Hepatocyte (in vitro differentiated cells): ENCODE data around the gene CLIC4. TPM values are rescaled to one million over a fixed set of nuclear protein-coding genes. Genes with fewer than 3 reads are reported as not detected.
"Not testable (repeated sequence)": the region's sequence is repeated elsewhere in the genome, so short reads cannot be mapped to it uniquely, and the experiment has no call there.

Experiments
- DNase-seq: peaks from one replicate; pipeline ENCODE4 v3.0.0-alpha.2; 2016; ENCODE audit warnings: low spot score
- H2AFZ ChIP-seq: fragments of 200-600 bp; sonication (generic); 2 replicates; pipeline ENCODE4 v1.6.0; 2016; ENCODE audit warnings: antibody characterized with exemption, mild to moderate bottlenecking
- H3K27ac ChIP-seq: fragments of 200-600 bp; sonication (generic); 2 replicates; pipeline ENCODE4 v1.5.1; 2016; ENCODE audit warnings: mild to moderate bottlenecking
- H3K27me3 ChIP-seq: fragments of 200-600 bp; sonication (generic); 2 replicates; pipeline ENCODE4 v1.6.1; 2016
- H3K36me3 ChIP-seq: fragments of 200-600 bp; sonication (generic); replicated peaks from 2 replicates; pipeline ENCODE4 v1.5.1; 2016; ENCODE audit warnings: low read depth; ENCODE audit not compliant: insufficient read depth
- H3K4me1 ChIP-seq: fragments of 200-600 bp; sonication (generic); 2 replicates; pipeline ENCODE4 v1.5.1; 2016; ENCODE audit warnings: mild to moderate bottlenecking, moderate library complexity; ENCODE audit not compliant: insufficient read depth
- H3K4me2 ChIP-seq: fragments of 200-600 bp; sonication (generic); 2 replicates; pipeline ENCODE4 v1.6.0; 2016
- H3K4me3 ChIP-seq: fragments of 200-600 bp; sonication (generic); 2 replicates; pipeline ENCODE4 v1.5.1; 2016; ENCODE audit warnings: mild to moderate bottlenecking
- H3K79me2 ChIP-seq: fragments of 200-600 bp; sonication (generic); 2 replicates; pipeline ENCODE4 v1.6.0; 2017; ENCODE audit warnings: mild to moderate bottlenecking
- H3K9me2 ChIP-seq: fragments of 200-600 bp; sonication (generic); replicated peaks from 2 replicates; pipeline ENCODE4 v1.6.0; 2017; ENCODE audit warnings: mild to moderate bottlenecking; ENCODE audit not compliant: insufficient read depth
- H3K9me3 ChIP-seq: fragments of 200-600 bp; sonication (generic); 2 replicates; pipeline ENCODE4 v1.5.1; 2016; ENCODE audit warnings: low read depth, mild to moderate bottlenecking
- H4K20me1 ChIP-seq: fragments of 200-600 bp; sonication (generic); 2 replicates; pipeline ENCODE4 v1.6.0; 2016; ENCODE audit warnings: mild to moderate bottlenecking; ENCODE audit not compliant: insufficient read depth, poor library complexity, severe bottlenecking
- CTCF ChIP-seq: fragments of 200-600 bp; sonication (generic); IDR thresholded peaks from 2 replicates; pipeline ENCODE4 v1.5.1; 2016; ENCODE audit warnings: antibody characterized with exemption, mild to moderate bottlenecking; ENCODE audit not compliant: poor library complexity
- EZH2 ChIP-seq: fragments of 200-600 bp; sonication (generic); IDR thresholded peaks from 2 replicates; pipeline ENCODE4 v1.6.1; 2016; ENCODE audit warnings: antibody characterized with exemption, mild to moderate bottlenecking, borderline replicate concordance
- EZH2phosphoT487 ChIP-seq: fragments of 200-600 bp; sonication (generic); IDR thresholded peaks from one replicate; pipeline ENCODE4 v1.6.1; 2018; ENCODE audit warnings: antibody characterized with exemption, mild to moderate bottlenecking, low read depth, moderate library complexity; ENCODE audit not compliant: unreplicated experiment, severe bottlenecking
- WGBS: methylation state at CpG from one replicate; pipeline ENCODE4 v1.1.6; 2016; ENCODE audit warnings: low lambda C conversion rate; ENCODE audit errors: missing lambda C conversion rate; 5-methylcytosine and 5-hydroxymethylcytosine counted together
- polyA plus RNA-seq: library from polyadenylated mRNA; unstranded; fragments of >200 nt; fragmentation: Nextera tagmentation; extraction: Ambion mirVana; gene quantifications from 2 replicates; pipeline ENCODE4 v1.2.1, GENCODE V29; 2016
- total RNA-seq: library from RNA; depleted of rRNA; stranded (reverse); fragments of >200 nt; gene quantifications from 2 replicates; pipeline ENCODE4 v1.2.3, GENCODE V29; 2014

CLIC4 gene
- total and polyA plus RNA-seq, 2 experiments from 2014 or later = 146 to 259 TPM

- no peak for DNase-seq
- over 99% methylated on average over 5 of the region's 5 CpGs for whole genome bisulfite sequencing
- no peaks in the 10 kb centered on the region for H3K4me1 ChIP-seq
- H3K27me3 ChIP-seq = no peaks in the 10 kb centered on the region
- no peak overlapping the region for H3K4me3 ChIP-seq
- H3K27ac ChIP-seq = no peak overlapping the region
- no peaks in the 10 kb centered on the region for H3K9me2 ChIP-seq
- TF ChIP-seq EZH2phosphoT487 (no peak), CTCF (no peak), EZH2 (no peak)
- no peaks in the 10 kb centered on the region for H3K9me3 ChIP-seq
- H3K36me3 ChIP-seq = no peaks in the 10 kb centered on the region
- no peak overlapping the region for H2AFZ ChIP-seq
- peaks cover 79% of the 10 kb centered on the region for H3K79me2 ChIP-seq
- no peak overlapping the region for H3K4me2 ChIP-seq
- H4K20me1 ChIP-seq = peaks cover 46% of the 10 kb centered on the region
These were observed 50.0 kb downstream of the CLIC4 start for GRCh38 chr1:24795236-24795635.

GRCh38 chr1:24796524-24796923 is 51.3 kb downstream of the CLIC4 start:
- Histone ChIP-seq H3K9me3 (no peaks in the 10 kb centered on the region), H3K79me2 (peaks cover 71% of the 10 kb centered on the region), H4K20me1 (peaks cover 42% of the 10 kb centered on the region), H3K4me3 (no peak overlapping the region), H3K4me2 (no peak overlapping the region), H3K27ac (no peak overlapping the region), H3K36me3 (no peaks in the 10 kb centered on the region), H2AFZ (no peak overlapping the region), H3K4me1 (no peaks in the 10 kb centered on the region), H3K27me3 (no peaks in the 10 kb centered on the region), H3K9me2 (no peaks in the 10 kb centered on the region)
- no peak for TF ChIP-seq CTCF
- 94% methylated on average over 2 of the region's 2 CpGs for WGBS
- no peak for DNase-seq

GRCh38 chr1:24799242-24799641 is 54.0 kb downstream of the CLIC4 start:
- H4K20me1 ChIP-seq = peaks cover 33% of the 10 kb centered on the region

GRCh38 chr1:24801176-24801575 is 55.9 kb downstream of the CLIC4 start:
- no peak overlapping the region for H3K4me2 ChIP-seq
- peak overlapping the region; percentile 23 for H3K27ac ChIP-seq
- no peak overlapping the region for H2AFZ ChIP-seq
- 56% methylated on average over 1 of the region's 1 CpG for WGBS
- peaks cover 19% of the 10 kb centered on the region for H4K20me1 ChIP-seq
- peaks cover 64% of the 10 kb centered on the region for H3K79me2 ChIP-seq
- H3K4me1 ChIP-seq = no peaks in the 10 kb centered on the region
- no peaks in the 10 kb centered on the region for H3K9me2 ChIP-seq
- no peak overlapping the region for H3K4me3 ChIP-seq
- TF ChIP-seq EZH2 (no peak), CTCF (no peak), EZH2phosphoT487 (no peak)
- DNase-seq = no peak
- H3K27me3 ChIP-seq = no peaks in the 10 kb centered on the region
- no peaks in the 10 kb centered on the region for H3K9me3 ChIP-seq
- no peaks in the 10 kb centered on the region for H3K36me3 ChIP-seq

More at GRCh38 chr1:24799242-24799641, 54.0 kb downstream of the CLIC4 start:
- not testable (repeated sequence) for H3K27ac ChIP-seq, DNase-seq, H2AFZ ChIP-seq, H3K4me3 ChIP-seq, H3K9me2 ChIP-seq, H3K9me3 ChIP-seq, H3K36me3 ChIP-seq, H3K4me1 ChIP-seq, H3K4me2 ChIP-seq, H3K27me3 ChIP-seq
- over 99% methylated on average over 14 of the region's 33 CpGs for WGBS
- peaks cover 70% of the 10 kb centered on the region for H3K79me2 ChIP-seq
